Liver (tissue), 3 donors: ENCODE measurements around the gene PSMB7.

Experiments
- ATF3 ChIP-seq: IDR thresholded peaks from 2 replicates; pipeline ENCODE4 v1.6.1; 2016; ENCODE audit warnings: antibody characterized with exemption
- CTCF ChIP-seq: fragments of 150-350 bp; IDR thresholded peaks from 2 replicates; pipeline ENCODE4 v1.5.1; 2017; ENCODE audit warnings: improper control_type of control experiment, low read depth, low read length; ENCODE audit not compliant: missing input control
- EGR1 ChIP-seq, 2 donors: IDR thresholded peaks; 2 replicates each; pipeline ENCODE4 v1.6.1; 2016 to 2018; ENCODE audit warnings: antibody characterized with exemption in 2 of 2, low read depth in 2 of 2
- GABPA ChIP-seq, 2 donors: IDR thresholded peaks in 1 of 2; conservative IDR thresholded peaks in 1 of 2; 2 replicates each; pipeline ENCODE4 v1.6.1; 2016; ENCODE audit warnings: antibody characterized with exemption in 2 of 2, mild to moderate bottlenecking in 1 of 2, moderate library complexity in 1 of 2
- MAX ChIP-seq: IDR thresholded peaks from 2 replicates; pipeline ENCODE4 v1.6.1; 2016; ENCODE audit warnings: antibody characterized with exemption
- REST ChIP-seq: IDR thresholded peaks from 2 replicates; pipeline ENCODE4 v1.6.1; 2016; ENCODE audit warnings: antibody characterized with exemption, mild to moderate bottlenecking
- SP1 ChIP-seq: IDR thresholded peaks from 2 replicates; pipeline ENCODE4 v1.6.1; 2018; ENCODE audit warnings: antibody characterized with exemption, mild to moderate bottlenecking
- YY1 ChIP-seq: IDR thresholded peaks from 2 replicates; pipeline ENCODE4 v1.6.1; 2016; ENCODE audit warnings: antibody characterized with exemption, mild to moderate bottlenecking
- ZBTB33 ChIP-seq: IDR thresholded peaks from 2 replicates; pipeline ENCODE4 v1.6.1; 2016; ENCODE audit warnings: antibody characterized with exemption
- donor health status: healthy.
- donor health status: healthy.

- TF ChIP-seq CTCF = no peak
- TF ChIP-seq REST = no peak
- TF ChIP-seq YY1 = no peak
- no peak for TF ChIP-seq SP1
- no peak for TF ChIP-seq EGR1 (IDR thresholded peaks at IDR 0.05; ENCODE audit: low read depth in 2 of 2)
- no peak for TF ChIP-seq GABPA (IDR thresholded peaks at IDR 0.05 in 1 of 2, conservative IDR thresholded peaks at IDR 0.05 in 1 of 2)
- TF ChIP-seq MAX = no peak
- TF ChIP-seq ATF3 = no peak
- no peak for TF ChIP-seq ZBTB33
These were observed 30.4 kb downstream of the PSMB7 start for GRCh38 chr9:124384846-124385245.
